Measurements from ENCODE around the gene CCS.
"Not testable (repeated sequence)": the region's sequence is repeated elsewhere in the genome, so short reads cannot be mapped to it uniquely, and the experiment has no call there.

Gene CCS

GRCh38 chr11:66625041-66625751, 32.2 kb downstream of the CCS start:
- in situ Hi-C loops (cut with MboI; ENCODE audit: low sequenced_read_pairs) = no loop called here

- in situ Hi-C loops (cut with MboI; ENCODE audit: low sequenced_read_pairs) = no loop called here
Measured at GRCh38 chr11:66625752-66626149, 32.8 kb downstream of the CCS start.

- in situ Hi-C loops (cut with MboI; ENCODE audit: low sequenced_read_pairs) = no loop called here
Measured at GRCh38 chr11:66626382-66626781, 33.4 kb downstream of the CCS start.

- in situ Hi-C loops (cut with MboI; ENCODE audit: low sequenced_read_pairs) = no loop called here
Measured at GRCh38 chr11:66626926-66627325, 33.9 kb downstream of the CCS start.

GRCh38 chr11:66628061-66628603, 35.1 kb downstream of the CCS start:
- in situ Hi-C loops (cut with MboI; ENCODE audit: low sequenced_read_pairs) = no loop called here

GRCh38 chr11:66629356-66629755, 36.4 kb downstream of the CCS start:
- in situ Hi-C loops (cut with MboI; ENCODE audit: low sequenced_read_pairs) = no loop called here

- in situ Hi-C loops (cut with MboI; ENCODE audit: low sequenced_read_pairs) = no loop called here
Measured at GRCh38 chr11:66631883-66632282, 38.9 kb downstream of the CCS start.

GRCh38 chr11:66632952-66633351, 40.0 kb downstream of the CCS start:
- in situ Hi-C loops (cut with MboI; ENCODE audit: low sequenced_read_pairs) = no loop called here

- in situ Hi-C loops (cut with MboI; ENCODE audit: low sequenced_read_pairs) = no loop called here
Measured at GRCh38 chr11:66636411-66636810, 43.4 kb downstream of the CCS start.

- in situ Hi-C loops (cut with MboI; ENCODE audit: low sequenced_read_pairs) = no loop called here
Measured at GRCh38 chr11:66637557-66638176, 44.7 kb downstream of the CCS start.

- in situ Hi-C loops (cut with MboI; ENCODE audit: low sequenced_read_pairs) = no loop called here
Measured at GRCh38 chr11:66638177-66639065, 45.4 kb downstream of the CCS start, which contains the start of gene RBM4. RBM4 (plus strand) TSS chr11:66638703; CDS start chr11:66639712, 1,009 bp downstream.

- in situ Hi-C loops (cut with MboI; ENCODE audit: low sequenced_read_pairs) = no loop called here
Measured at GRCh38 chr11:66639066-66639813, 46.3 kb downstream of the CCS start.

GRCh38 chr11:66639814-66640340, 46.9 kb downstream of the CCS start:
- in situ Hi-C loops (cut with MboI; ENCODE audit: low sequenced_read_pairs) = not testable (repeated sequence)

GRCh38 chr11:66641834-66642233, 48.8 kb downstream of the CCS start:
- in situ Hi-C loops (cut with MboI; ENCODE audit: low sequenced_read_pairs) = no loop called here

- in situ Hi-C loops (cut with MboI; ENCODE audit: low sequenced_read_pairs) = no loop called here
Measured at GRCh38 chr11:66643745-66644437, 50.9 kb downstream of the CCS start.

- in situ Hi-C loops (cut with MboI; ENCODE audit: low sequenced_read_pairs) = no loop called here
Measured at GRCh38 chr11:66646828-66647227, 53.8 kb downstream of the CCS start.

GRCh38 chr11:66649903-66650302, 56.9 kb downstream of the CCS start:
- in situ Hi-C loops (cut with MboI; ENCODE audit: low sequenced_read_pairs) = no loop called here

- in situ Hi-C loops (cut with MboI; ENCODE audit: low sequenced_read_pairs) = no loop called here
Measured at GRCh38 chr11:66651016-66651415, 58.0 kb downstream of the CCS start.

- in situ Hi-C loops (cut with MboI; ENCODE audit: low sequenced_read_pairs) = no loop called here
Measured at GRCh38 chr11:66652651-66653050, 59.7 kb downstream of the CCS start.

- in situ Hi-C loops (cut with MboI; ENCODE audit: low sequenced_read_pairs) = no loop called here
Measured at GRCh38 chr11:66653123-66653522, 60.1 kb downstream of the CCS start.
